ENCODE measurements around the gene SCO2. TPM values are rescaled to one million over a fixed set of nuclear protein-coding genes. Genes with fewer than 3 reads are reported as not detected.
A peak's percentile ranks its signal among the peaks of the same experiment; 100 is the strongest.

The SCO2 gene
- total and polyA plus RNA-seq, 2 of the 4 experiments (the other 2 are of a cell fraction) = 1.3 to 1.9 TPM

DNA sequence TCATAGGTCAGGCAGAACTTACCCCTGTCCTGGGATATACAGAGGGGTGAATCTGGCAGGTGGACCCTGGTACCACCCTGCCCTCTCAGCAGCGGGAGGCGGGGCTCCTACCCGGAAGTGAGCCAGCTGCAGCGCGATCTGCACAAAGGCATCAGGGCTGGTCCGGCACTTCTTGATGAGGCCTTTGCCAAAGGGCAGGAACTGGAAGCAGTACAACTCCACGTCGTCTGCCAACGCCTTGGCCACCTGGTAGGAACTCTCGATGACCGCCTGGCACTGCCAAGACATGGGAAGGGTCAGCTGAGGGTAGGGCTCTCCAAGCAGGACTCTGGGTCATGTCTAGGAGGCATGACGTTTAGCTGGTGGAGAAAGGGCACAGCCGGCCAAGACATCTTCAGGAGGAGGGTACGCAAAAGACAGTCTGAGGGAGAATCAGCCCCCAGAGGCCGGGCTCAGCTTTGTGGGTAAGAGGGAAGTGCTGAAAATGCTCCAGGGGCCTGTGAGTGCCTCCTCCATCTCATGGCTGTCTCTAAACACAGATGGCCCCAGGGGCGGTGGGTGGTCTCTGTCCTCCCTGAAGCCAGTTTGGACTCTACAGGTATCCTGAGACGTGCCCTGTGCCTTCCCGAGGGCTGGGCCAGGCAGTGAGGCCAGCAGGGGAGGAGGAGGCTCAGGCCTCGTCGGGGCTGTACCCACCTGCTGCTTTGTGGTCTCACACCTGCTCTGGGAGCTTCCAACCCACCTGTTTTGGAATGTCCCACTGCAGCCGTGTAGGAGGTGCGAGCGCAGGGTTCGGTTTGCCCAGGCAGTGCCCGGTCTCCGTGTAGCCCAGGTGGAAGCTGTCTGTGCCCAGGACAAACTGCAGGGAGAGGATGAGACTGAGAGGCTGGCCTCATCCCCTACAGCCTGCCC is 46.1 kb upstream of the SCO2 start:
- no peaks in the 10 kb centered on the region; the same call in 1 of the 2 replicates for H3K36me3 ChIP-seq (ENCODE audit: control insufficient read depth, insufficient read depth, low read length)
- H3K79me1 ChIP-seq (ENCODE audit: low read depth in 1 of 2, low read length in 2 of 2) = no peaks in the 10 kb centered on the region
- H3K4me2 ChIP-seq (ENCODE audit: low read depth, low read length) = no peak overlapping the region
- H2AK9ac ChIP-seq (replicated peaks; ENCODE audit: low read depth, low read length, poor library complexity) = no peak overlapping the region
- no peaks in the 10 kb centered on the region for H3K9me1 ChIP-seq (ENCODE audit: insufficient read depth, low read length)
- in situ Hi-C loops (cut with MboI; ENCODE audit: low sequenced_read_pairs) = no loop called here
- no peak overlapping the region for H2BK5ac ChIP-seq (ENCODE audit: low read depth, low read length, poor library complexity, severe bottlenecking)
- peak overlapping the region; percentile 63 for H2AFZ ChIP-seq (replicated peaks; ENCODE audit: low read length, poor library complexity)
- H3K9ac ChIP-seq (ENCODE audit: low read depth, low read length) = no peak overlapping the region
- H4K91ac ChIP-seq (ENCODE audit: insufficient read depth, low read depth, low read length) = no peak overlapping the region
- H3K14ac ChIP-seq (replicated peaks; ENCODE audit: low read depth, low read length) = no peak overlapping the region
- H2BK20ac ChIP-seq (ENCODE audit: low read depth, low read length) = no peak overlapping the region
- 66% methylated on average over 11 of the region's 26 CpGs; no CpG with 5 or more reads in 1 of the 2 experiments for WGBS, 2 experiments (ENCODE audit: extremely low coverage in 2 of 2, insufficient read length in 1 of 2)
- POLR2A ChIA-PET (ENCODE audit: unreplicated experiment) = no interaction called here
- no peak overlapping the region for H3K23ac ChIP-seq (ENCODE audit: low read depth, low read length)
- no peak overlapping the region; the same call in 1 of the 2 replicates for H3K56ac ChIP-seq (ENCODE audit: extremely low read depth, insufficient read depth, low read length)
- no peak for DNase-seq
- intact Hi-C loops (cut with micrococcal nuclease) = no loop called here
- H3K18ac ChIP-seq (ENCODE audit: low read depth, low read length) = no peak overlapping the region
- no peaks in the 10 kb centered on the region for H4K20me1 ChIP-seq (ENCODE audit: insufficient read depth, low read length)
- H4K8ac ChIP-seq (ENCODE audit: low read depth in 2 of 2, low read length in 2 of 2) = no peak overlapping the region
- no peak overlapping the region for H4K5ac ChIP-seq (ENCODE audit: low read depth, low read length)
- BruUV-seq (replicated peaks) = no TSS peak
- 0 out of 2 replicates have a peak, but pooled peaks cover 1% of the 10 kb centered on the region for H3K27me3 ChIP-seq (ENCODE audit: control insufficient read depth, insufficient read depth, low read length)
- no peak overlapping the region for H3K4ac ChIP-seq (ENCODE audit: low read depth, low read length)
- no peak overlapping the region for H2AK5ac ChIP-seq (ENCODE audit: low read depth, low read length)
- no peak overlapping the region for H3K27ac ChIP-seq (ENCODE audit: insufficient read depth, low read length)
- no peaks in the 10 kb centered on the region for H3K4me1 ChIP-seq (ENCODE audit: control insufficient read depth, insufficient read depth, low read length)
- CTCF ChIA-PET = interaction anchor here (1.7 kb wide), 1 partner anchor 9 kb away, joined by 7 read pairs; the partner anchor contains the start of gene SYCE3
- no peak overlapping the region for H2BK15ac ChIP-seq (ENCODE audit: low read depth, low read length)
- no peaks in the 10 kb centered on the region for H3K9me3 ChIP-seq (ENCODE audit: control insufficient read depth, insufficient read depth, low read length)
- dilution Hi-C loops (cut with HindIII; ENCODE audit: low sequenced_read_pairs, unreplicated experiment) = no loop called here
- ATAC-seq (ENCODE audit: low read depth) = no peak
- H3K4me3 ChIP-seq (ENCODE audit: insufficient read depth, low read depth, low read length) = no peak overlapping the region
- no peak overlapping the region for H2BK120ac ChIP-seq (ENCODE audit: low read depth, low read length)
- TF ChIP-seq, protein P1, sequence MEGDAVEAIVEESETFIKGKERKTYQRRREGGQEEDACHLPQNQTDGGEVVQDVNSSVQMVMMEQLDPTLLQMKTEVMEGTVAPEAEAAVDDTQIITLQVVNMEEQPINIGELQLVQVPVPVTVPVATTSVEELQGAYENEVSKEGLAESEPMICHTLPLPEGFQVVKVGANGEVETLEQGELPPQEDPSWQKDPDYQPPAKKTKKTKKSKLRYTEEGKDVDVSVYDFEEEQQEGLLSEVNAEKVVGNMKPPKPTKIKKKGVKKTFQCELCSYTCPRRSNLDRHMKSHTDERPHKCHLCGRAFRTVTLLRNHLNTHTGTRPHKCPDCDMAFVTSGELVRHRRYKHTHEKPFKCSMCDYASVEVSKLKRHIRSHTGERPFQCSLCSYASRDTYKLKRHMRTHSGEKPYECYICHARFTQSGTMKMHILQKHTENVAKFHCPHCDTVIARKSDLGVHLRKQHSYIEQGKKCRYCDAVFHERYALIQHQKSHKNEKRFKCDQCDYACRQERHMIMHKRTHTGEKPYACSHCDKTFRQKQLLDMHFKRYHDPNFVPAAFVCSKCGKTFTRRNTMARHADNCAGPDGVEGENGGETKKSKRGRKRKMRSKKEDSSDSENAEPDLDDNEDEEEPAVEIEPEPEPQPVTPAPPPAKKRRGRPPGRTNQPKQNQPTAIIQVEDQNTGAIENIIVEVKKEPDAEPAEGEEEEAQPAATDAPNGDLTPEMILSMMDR (conservative IDR thresholded peaks at IDR 0.05; ENCODE audit: low read depth, low read length) = no peak
- TF ChIP-seq NFE2L2 (IDR thresholded peaks at IDR 0.05; ENCODE audit: low read depth, low read length) = no peak
- no peak for TF ChIP-seq MXI1 (IDR thresholded peaks at IDR 0.05; ENCODE audit: borderline replicate concordance, low read depth, low read length)
- TF ChIP-seq MAFK (IDR thresholded peaks at IDR 0.05; ENCODE audit: low read depth, low read length) = no peak
- TF ChIP-seq SMC3 (IDR thresholded peaks at IDR 0.05; ENCODE audit: low read depth, low read length) = no peak
- TF ChIP-seq, protein P2, sequence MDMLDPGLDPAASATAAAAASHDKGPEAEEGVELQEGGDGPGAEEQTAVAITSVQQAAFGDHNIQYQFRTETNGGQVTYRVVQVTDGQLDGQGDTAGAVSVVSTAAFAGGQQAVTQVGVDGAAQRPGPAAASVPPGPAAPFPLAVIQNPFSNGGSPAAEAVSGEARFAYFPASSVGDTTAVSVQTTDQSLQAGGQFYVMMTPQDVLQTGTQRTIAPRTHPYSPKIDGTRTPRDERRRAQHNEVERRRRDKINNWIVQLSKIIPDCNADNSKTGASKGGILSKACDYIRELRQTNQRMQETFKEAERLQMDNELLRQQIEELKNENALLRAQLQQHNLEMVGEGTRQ (IDR thresholded peaks at IDR 0.05; ENCODE audit: low read depth, low read length) = no peak
- no peak for TF ChIP-seq BHLHE40 (IDR thresholded peaks at IDR 0.05; ENCODE audit: low read depth, low read length)
- TF ChIP-seq, protein P3, sequence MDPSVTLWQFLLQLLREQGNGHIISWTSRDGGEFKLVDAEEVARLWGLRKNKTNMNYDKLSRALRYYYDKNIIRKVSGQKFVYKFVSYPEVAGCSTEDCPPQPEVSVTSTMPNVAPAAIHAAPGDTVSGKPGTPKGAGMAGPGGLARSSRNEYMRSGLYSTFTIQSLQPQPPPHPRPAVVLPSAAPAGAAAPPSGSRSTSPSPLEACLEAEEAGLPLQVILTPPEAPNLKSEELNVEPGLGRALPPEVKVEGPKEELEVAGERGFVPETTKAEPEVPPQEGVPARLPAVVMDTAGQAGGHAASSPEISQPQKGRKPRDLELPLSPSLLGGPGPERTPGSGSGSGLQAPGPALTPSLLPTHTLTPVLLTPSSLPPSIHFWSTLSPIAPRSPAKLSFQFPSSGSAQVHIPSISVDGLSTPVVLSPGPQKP (IDR thresholded peaks at IDR 0.05; ENCODE audit: borderline replicate concordance, low read depth, low read length) = no peak
- no peak for TF ChIP-seq MAZ (IDR thresholded peaks at IDR 0.05; ENCODE audit: borderline replicate concordance, low read depth, low read length)
- no peak for TF ChIP-seq FOS (IDR thresholded peaks at IDR 0.05; ENCODE audit: low read depth, low read length)
- TF ChIP-seq CHD1 (IDR thresholded peaks at IDR 0.05; ENCODE audit: low read depth, low read length) = no peak
- no peak for TF ChIP-seq POLR2A (IDR thresholded peaks at IDR 0.05; ENCODE audit: low read depth, low read length)
- TF ChIP-seq CEBPB (IDR thresholded peaks at IDR 0.05; ENCODE audit: low read depth, low read length) = no peak
- no peak for TF ChIP-seq RCOR1 (IDR thresholded peaks at IDR 0.05; ENCODE audit: insufficient replicate concordance, low read length)
